Pulmonary artery endothelial cell (primary cell): ENCODE data around the gene FBP1. TPM values are rescaled to one million over a fixed set of nuclear protein-coding genes. Genes with fewer than 3 reads are reported as not detected.

Experiments
- DNase-seq: peaks from one replicate; pipeline ENCODE4 v3.0.0-alpha.2; 2011; ENCODE audit warnings: low read depth, low spot score
- total RNA-seq: library from RNA; depleted of rRNA; stranded (reverse); fragments of >200 nt; gene quantifications from 2 replicates; pipeline ENCODE4 v1.2.3, GENCODE V29; 2014

FBP1 gene
- 0.95 and 1.5 TPM in 2 replicates for total RNA-seq

GRCh38 chr9:94639061-94639998 is at the start of gene FBP1:
FBP1 (minus strand) TSS chr9:94639518; CDS start chr9:94639310, 208 bp downstream.
- DNase-seq, result no peak

- no peak for DNase-seq
These were observed 48.1 kb upstream of the FBP1 start for GRCh38 chr9:94687451-94687850.

DNA sequence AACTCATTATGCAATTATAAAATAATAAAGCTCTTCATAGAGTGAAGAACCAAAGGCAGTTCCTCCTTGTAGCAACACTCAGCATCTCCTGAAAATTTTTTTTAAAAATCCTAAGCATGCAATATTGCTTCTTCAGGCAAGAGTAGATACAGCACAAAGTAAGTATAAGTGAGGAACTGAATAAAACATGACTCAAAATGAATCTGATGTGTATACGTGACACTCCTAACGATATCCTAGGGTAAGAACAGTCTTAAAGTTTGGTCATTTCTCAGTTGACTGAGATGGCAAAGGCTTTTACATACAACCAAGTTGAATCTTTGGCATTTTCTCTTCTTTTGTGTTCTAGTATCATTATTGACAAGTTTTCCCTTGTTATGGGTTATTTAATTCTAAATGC is 46.0 kb upstream of the FBP1 start:
- DNase-seq, result no peak

- DNase-seq, result peak; percentile 41
These were observed 42.2 kb upstream of the FBP1 start for GRCh38 chr9:94681508-94681907.

DNA sequence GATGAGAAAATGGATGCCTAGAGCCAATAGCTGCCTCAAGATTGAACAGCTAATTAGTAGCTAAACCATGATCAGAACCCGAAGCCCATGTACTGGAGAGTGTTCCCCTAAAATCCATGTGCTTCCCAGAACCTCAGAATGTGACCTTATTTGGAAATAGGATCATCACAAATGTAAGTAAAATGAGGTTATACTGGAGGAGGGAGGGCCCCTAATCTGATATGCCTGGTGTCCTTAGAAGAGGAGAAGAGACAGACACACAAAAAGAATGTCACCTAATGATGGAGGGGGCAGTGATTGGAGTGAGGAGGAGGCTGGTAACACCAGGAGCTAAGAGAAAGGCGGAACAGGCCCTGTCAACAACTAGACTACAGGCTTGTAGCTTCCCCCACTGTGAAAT is 41.3 kb upstream of the FBP1 start:
- no peak for DNase-seq

DNA sequence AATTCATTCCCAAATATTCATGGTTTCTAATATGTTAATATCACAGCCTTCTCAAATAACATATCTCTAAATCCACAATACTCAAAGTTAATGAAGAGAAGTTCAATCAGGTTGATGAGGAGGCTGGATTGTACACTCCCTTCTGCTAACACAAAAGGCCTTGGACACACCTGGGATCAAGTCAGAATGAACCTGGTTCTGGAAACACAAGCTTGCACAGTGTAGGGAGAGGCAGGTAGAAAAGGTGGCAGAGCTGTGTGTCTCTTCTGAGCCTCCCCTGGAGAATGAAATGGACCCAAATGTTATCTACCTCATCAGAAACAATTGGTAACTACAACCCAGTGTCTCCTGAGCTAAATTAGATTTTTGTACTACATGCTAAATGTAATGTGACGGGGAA is 40.7 kb upstream of the FBP1 start:
- no peak for DNase-seq

DNA sequence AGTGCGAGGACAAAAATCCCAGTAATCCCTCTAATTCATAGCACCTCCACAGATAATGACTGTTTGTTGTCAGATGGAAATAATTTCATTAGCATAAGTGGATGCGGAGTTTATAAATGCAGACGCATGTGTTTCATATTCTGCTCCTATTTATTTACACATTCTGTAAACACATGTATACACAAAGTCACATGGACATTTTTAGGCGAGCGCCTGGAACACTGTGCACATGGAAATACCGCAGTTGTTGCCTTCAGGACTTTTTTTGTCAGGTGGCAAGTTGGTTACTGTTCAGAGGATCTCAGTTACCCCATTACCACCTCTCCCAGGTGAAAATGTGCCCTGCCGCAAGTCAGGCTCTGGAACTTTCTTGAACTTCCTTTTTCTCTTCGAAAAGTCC is 40.3 kb upstream of the FBP1 start:
- no peak for DNase-seq

- DNase-seq, result no peak
These were observed 38.6 kb upstream of the FBP1 start for GRCh38 chr9:94677929-94678328.

- no peak for DNase-seq
These were observed 37.3 kb upstream of the FBP1 start for GRCh38 chr9:94676446-94677131.

DNA sequence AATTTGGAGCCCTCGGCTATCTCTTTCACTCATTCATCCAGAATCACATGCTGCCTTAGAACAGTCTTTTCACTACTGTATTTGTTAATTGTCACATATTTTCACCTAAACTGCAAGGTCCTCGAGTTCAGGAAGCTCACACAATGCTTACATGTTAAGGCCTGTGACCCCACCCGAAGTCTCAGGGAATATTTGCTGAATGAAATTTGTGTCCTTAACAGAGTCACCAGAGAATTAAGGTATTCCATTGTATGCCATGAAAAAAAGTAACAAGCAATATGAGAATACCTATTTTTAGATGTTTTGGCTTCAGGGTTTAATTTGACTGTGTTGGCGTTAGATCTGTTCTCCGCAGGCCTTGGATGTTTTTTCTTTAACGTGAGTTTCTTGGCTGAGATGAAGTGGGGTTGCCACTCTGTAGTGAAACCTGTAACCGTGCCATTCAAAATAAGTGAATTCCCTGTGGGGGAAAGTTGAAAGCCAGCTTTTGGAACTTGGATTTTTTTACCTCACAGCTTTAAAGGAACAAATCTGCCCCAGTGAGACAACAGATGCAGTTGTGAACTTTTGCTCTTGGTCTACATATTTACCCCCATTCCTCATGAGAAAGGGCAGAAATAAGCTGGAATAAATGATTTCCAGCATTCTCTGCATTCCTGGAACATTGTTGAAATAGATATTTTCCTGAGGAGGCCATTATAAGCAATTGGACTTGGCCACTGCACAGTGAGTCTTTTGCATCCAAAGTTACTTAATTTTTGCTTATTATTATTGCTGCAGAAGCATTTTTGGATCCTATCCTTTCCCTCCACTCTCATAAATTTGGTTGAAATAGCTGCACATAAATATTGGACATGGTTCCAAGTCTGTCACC is 35.9 kb upstream of the FBP1 start:
- DNase-seq, result no peak

GRCh38 chr9:94672811-94673487 is 33.6 kb upstream of the FBP1 start:
- DNase-seq, result no peak

GRCh38 chr9:94668928-94669729 is 29.8 kb upstream of the FBP1 start:
- DNase-seq, result no peak

GRCh38 chr9:94668418-94668927 is 29.2 kb upstream of the FBP1 start:
- no peak for DNase-seq

GRCh38 chr9:94666364-94667099 is 27.2 kb upstream of the FBP1 start:
- no peak for DNase-seq

DNA sequence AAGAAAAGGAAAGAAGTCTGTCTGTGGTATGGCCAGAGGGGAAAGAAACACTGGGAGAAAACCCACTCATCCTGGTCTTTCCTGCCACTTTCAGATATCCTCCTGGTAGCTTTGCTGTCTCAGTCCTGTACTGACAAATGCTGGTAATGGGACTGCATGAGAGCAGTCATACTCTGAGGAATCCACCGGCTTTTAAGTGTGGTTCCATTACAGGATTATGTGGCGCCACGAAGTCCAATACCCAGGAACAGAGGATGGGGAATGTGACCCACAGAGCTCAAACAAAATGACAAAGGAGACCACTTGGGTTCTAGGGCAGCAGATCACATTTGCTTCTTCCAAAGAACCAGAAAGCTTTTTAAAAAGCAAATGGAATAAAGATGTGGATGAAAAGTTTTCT is 26.3 kb upstream of the FBP1 start:
- no peak for DNase-seq

DNA sequence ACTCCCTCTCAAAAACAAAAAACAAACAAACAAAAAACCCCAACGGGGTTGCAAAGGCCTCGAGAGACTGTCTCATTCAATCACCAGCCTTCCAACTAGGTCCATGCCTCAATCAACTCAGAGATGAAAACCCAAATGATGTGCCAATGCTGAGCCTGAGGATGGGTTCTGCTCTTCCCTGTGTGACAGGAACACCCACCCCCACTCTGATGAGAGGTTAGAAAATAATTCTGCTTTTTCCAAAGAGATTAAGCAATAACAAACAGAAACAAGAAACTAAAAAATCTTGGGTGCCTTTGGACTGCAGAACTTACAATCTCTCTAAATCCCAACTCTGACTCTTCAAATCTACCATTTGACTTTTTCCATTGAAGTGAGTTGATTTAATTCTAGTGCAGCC is 25.5 kb upstream of the FBP1 start:
- no peak for DNase-seq

DNA sequence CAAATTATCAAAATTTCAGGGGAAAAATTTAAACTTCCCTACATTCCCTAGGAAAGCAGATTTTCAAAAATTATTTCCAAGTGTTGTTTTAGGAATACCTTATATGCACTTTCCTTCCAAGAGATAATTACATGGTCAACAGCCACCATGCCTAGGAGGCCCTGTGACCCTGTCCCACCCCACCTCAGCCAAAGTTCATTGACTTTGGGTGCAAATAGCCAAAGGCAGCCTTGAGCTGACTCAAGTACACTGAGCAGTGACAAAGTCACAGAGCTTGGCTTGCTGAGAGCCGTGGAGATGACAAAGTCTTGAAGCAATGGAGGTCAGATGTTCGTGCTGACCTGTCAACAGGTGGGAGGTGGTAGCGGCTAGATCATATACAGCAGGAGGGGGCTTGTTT is 24.3 kb upstream of the FBP1 start:
- DNase-seq, result no peak

DNA sequence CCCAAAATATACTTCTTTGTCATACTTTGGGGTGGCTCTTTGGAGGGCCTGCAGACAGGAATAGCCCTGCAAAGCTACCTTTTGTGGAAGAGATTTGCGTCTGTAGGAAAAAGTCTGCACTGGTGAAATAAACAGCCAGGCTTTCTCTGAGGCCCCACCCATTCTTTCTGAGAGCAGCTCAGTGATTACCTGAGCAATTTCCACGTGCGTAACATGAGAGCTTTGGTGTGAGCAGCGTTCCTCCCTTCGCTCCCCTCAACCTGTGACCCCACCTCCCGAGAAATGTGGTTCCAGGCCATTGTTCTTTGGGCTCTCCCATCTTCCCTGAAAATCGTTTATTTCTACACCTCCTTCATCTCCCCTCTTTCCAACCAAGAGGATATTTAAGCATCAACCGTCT is 23.8 kb upstream of the FBP1 start:
- no peak for DNase-seq

GRCh38 chr9:94657021-94657725 is 17.9 kb upstream of the FBP1 start:
- no peak for DNase-seq
